GM12891 (cell line): ENCODE results near the gene ZNF827.

Experiments
- POLR2AphosphoS5 ChIP-seq: IDR thresholded peaks from 2 replicates; pipeline ENCODE4 v1.6.1; 2011; ENCODE audit warnings: low read depth, low read length, control low read depth
- TAF1 ChIP-seq: IDR thresholded peaks from 2 replicates; pipeline ENCODE4 v1.6.1; 2011; ENCODE audit warnings: low read depth, low read length, control low read depth

DNA sequence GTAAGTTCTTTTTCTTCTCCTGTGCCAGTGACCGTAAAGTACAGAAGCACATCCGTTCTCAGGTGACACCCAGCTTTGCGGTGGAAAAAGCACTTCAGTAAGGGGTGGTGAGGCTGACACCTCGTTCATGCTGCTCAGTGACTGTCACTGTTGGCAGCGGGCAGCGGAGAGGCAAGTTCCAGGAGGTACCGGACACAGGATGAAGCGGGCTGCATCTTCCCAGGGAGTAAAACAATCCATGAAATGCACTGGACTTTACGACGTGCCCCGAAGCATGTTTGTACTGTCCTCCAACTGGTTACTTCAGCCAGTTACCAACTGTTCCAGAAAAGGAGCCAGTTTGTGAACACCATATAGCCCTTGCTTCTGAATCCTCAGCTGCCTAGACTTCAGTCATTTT lies 110.7 kb downstream of the ZNF827 start:
- TF ChIP-seq POLR2AphosphoS5 (no peak), TAF1 (no peak)
